ENCODE data around the gene ERLEC1.
"Not testable (repeated sequence)": the region's sequence is repeated elsewhere in the genome, so short reads cannot be mapped to it uniquely, and the experiment has no call there.

ERLEC1 gene

DNA sequence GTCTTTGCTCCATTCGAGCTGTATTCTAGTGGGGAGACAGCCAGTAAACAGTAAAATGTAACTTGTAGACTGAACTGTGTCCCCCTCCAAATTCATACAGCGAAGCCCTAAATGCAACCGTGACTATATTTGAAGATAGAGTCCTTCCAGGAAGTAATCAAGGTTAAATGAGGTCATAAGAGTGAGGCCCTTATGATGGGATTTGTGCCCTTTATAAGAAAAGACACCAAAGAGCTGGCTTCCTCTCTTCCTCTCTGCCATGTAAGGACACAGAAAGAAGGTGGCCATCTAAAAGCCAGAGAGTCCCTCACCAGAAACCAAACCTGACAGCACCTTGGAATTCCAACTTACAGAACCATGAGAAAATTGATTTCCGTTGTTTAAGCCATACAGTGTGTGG is 41.5 kb downstream of the ERLEC1 start:
- no peak overlapping the region for H3K4me3 ChIP-seq (ENCODE audit: low read depth, low read length)
- TF ChIP-seq, protein P1, sequence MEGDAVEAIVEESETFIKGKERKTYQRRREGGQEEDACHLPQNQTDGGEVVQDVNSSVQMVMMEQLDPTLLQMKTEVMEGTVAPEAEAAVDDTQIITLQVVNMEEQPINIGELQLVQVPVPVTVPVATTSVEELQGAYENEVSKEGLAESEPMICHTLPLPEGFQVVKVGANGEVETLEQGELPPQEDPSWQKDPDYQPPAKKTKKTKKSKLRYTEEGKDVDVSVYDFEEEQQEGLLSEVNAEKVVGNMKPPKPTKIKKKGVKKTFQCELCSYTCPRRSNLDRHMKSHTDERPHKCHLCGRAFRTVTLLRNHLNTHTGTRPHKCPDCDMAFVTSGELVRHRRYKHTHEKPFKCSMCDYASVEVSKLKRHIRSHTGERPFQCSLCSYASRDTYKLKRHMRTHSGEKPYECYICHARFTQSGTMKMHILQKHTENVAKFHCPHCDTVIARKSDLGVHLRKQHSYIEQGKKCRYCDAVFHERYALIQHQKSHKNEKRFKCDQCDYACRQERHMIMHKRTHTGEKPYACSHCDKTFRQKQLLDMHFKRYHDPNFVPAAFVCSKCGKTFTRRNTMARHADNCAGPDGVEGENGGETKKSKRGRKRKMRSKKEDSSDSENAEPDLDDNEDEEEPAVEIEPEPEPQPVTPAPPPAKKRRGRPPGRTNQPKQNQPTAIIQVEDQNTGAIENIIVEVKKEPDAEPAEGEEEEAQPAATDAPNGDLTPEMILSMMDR (IDR thresholded peaks at IDR 0.05; ENCODE audit: control insufficient read depth, extremely low read depth, insufficient read depth): no peak
- DNase-seq (ENCODE audit: low read depth): no peak

DNA sequence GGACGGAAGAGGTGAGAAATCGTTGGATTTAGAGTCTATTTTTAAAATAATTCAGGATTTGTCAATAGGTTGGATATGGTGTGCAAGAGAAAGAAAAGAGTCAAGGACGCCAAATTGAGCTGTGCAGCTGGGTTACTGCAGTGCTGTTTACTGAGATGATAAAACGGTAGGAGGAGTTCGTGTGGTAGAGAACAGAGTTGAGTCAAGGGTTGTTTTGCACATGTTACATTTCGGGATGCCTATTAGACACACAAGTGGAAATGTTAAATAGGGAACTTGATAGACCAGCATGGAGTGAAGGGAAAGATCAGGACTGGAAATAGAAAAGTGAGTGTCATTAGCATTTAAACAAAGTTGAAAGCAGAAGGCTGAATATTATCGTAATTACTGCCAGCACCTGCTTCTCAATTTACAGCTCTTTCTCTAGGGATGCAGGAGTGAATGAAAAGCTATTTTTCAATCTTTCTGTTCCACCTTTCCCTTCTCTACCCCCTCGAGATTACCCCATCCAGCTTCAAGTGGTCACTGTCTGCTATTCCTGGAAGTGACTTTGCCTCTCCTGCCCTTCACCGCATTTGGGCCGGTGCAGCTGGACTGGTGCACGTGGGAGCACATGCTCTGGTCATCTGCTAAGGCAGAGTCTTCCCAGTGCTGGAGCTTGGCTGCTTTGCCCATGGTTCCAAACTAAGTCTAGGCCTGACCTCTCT is 42.6 kb downstream of the ERLEC1 start:
- no peak for DNase-seq (ENCODE audit: low read depth)
- TF ChIP-seq, protein P1 (IDR thresholded peaks at IDR 0.05; ENCODE audit: control insufficient read depth, extremely low read depth, insufficient read depth): no peak
- no peak overlapping the region for H3K4me3 ChIP-seq (ENCODE audit: low read depth, low read length)

DNA sequence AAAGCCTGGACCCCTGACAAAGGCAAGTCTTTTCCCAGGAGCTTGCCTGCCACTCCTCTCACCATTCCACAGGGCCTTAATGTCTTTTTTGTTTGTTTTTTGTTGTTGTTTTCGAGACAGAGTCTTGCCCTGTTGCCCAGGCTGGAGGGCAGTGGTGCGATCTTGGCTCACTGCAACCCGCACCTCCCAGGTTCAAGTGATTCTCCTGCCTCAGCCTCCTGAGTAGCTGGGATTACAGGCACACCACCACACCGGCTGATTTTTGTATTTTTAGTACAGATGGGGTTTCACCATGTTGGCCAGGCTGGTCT is 43.1 kb downstream of the ERLEC1 start:
- not testable (repeated sequence) for DNase-seq (ENCODE audit: low read depth); H3K4me3 ChIP-seq (ENCODE audit: low read depth, low read length)

DNA sequence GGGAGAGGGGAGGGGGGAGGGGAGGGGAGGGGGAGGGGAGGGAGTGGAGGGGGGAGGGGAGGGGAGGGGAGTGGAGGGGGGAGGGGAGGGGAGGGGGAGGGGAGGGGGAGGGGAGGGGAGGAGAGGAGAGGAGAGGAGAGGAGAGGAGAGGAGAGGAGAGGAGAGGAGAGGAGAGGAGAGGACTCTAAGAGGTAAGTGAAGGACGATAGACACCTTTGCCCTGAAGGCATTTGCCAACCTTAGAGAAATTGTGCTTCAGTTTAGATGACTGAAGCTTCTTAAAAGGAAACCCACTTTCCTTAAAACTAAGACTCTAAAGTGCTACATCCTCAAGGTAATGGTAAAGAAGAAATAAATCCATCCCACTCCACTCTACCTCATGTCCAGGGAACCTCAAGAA is 53.7 kb downstream of the ERLEC1 start:
- no peak for DNase-seq (ENCODE audit: low read depth)
- no peak overlapping the region for H3K4me3 ChIP-seq (ENCODE audit: low read depth, low read length)
- TF ChIP-seq, protein P1 (IDR thresholded peaks at IDR 0.05; ENCODE audit: control insufficient read depth, extremely low read depth, insufficient read depth): no peak

DNA sequence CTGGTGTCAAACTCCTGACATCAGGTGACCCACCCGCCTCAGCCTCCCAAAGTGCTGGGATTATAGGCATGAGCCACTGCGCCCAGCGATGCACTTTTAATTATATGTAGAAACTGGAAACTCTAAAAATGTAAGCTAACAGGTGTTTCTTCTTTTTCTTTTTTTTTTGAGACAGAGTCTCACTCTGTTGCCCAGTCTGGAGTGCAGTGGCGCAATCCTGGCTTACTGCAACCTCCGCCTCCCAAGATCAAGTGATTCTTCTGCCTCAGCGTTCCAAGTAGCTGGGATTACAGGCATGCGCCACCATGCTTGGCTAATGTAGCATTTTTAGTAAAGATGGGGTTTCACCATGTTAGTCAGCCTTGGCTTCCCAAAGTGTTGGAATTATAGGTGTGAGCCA is 54.8 kb downstream of the ERLEC1 start:
- not testable (repeated sequence) for DNase-seq (ENCODE audit: low read depth); H3K4me3 ChIP-seq (ENCODE audit: low read depth, low read length)

DNA sequence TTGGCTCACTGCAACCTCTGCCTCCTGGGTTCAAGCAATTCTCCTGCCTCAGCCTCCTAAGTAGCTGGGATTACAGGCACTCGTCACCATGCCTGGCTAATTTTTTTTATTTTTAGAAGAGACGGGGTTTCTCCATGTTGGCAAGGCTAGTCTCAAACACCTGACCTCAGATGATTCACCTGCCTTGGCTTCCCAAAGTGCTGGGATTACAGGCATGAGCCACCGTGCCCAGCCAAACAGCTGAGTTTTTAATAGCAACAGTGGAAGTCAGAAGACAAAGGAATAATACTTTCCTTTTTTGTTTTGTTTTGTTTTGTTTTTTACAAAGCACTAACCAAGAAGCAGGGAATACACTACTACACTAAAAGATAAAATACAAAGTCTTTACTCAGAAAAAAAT is 56.0 kb downstream of the ERLEC1 start:
- DNase-seq (ENCODE audit: low read depth): no peak
- H3K4me3 ChIP-seq (ENCODE audit: low read depth, low read length): no peak overlapping the region
- TF ChIP-seq, protein P1 (IDR thresholded peaks at IDR 0.05; ENCODE audit: control insufficient read depth, extremely low read depth, insufficient read depth): no peak

DNA sequence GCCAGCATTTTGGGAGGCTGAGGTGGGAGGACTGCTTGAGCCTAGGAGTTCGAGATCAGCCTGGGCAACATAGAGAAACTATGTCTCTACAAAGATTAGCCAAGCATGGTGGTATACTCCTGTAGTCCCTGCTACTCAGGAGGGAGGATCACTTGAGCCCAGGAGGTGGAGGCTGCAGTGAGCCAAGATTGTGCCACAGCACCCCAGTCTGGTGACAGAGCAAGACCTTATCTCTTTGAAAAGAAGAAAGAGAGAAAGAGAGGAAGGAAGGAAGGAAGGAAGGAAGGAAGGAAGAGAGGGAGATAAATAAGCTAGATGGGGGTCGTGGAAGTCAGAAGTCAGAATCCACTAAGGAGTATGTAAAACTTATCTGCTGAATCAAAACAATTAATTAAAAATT is 56.8 kb downstream of the ERLEC1 start:
- no peak overlapping the region for H3K4me3 ChIP-seq (ENCODE audit: low read depth, low read length)
- TF ChIP-seq, protein P1 (IDR thresholded peaks at IDR 0.05; ENCODE audit: control insufficient read depth, extremely low read depth, insufficient read depth): no peak
- no peak for DNase-seq (ENCODE audit: low read depth)

DNA sequence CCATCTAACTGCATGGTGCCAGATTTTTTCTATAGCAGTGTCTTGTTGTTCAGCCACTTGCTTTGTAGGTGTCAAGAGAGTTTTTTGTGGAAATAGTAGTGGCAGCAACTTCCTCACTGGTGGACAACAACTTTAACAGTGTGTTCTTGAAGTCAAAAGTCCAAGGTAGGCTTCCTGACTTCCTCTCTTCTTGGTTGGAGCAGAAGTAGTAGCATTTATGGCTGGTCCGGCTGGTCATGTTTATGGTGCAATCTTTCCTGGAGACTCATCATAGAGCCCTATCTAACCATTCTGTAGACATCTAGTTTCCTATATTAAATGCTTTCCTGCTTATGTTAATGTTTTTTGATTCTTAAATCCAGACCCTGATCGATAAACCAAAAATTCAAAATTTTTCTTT is 61.2 kb downstream of the ERLEC1 start:
- no peak overlapping the region for H3K4me3 ChIP-seq (ENCODE audit: low read depth, low read length)
- no peak for DNase-seq (ENCODE audit: low read depth)
- TF ChIP-seq, protein P1 (IDR thresholded peaks at IDR 0.05; ENCODE audit: control insufficient read depth, extremely low read depth, insufficient read depth): no peak

DNA sequence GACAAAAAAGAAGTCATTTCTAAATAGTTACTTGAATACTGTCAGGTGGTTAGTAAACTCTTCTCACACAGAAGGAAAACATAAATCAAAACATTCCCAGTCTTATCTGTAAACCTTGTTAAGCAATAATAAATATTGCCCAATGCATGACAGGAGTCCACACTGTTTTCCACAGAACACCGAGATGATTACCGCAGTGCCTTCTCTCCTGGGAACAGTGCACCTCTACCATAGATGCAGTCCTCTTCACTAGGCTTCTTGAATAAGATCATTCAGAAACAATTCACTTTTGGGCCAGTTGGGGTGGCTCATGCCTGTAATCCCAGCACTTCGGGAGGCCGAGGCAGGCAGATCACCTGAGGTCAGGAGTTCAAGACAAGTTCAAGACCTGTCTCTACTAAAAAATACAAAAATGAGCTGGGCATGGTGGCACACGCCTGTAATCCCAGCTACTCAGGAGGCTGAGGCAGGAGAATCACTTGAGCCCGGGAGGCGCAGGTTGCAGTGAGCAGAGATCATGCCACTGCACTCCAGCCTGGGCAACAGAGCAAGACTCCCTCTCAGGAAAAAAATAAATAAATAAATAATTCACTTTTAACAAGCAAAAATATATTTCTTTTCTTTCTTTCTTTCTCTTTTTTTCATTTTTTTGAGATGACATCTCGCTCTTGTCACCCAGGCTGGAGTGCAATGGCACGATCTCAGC is 64.4 kb downstream of the ERLEC1 start:
- DNase-seq (ENCODE audit: low read depth); H3K4me3 ChIP-seq (ENCODE audit: low read depth, low read length): not testable (repeated sequence)

Data from LNCaP clone FGC (cell line).